Pancreas (tissue), 10 donors: ENCODE data around the gene ASTN2. TPM values are rescaled to one million over a fixed set of nuclear protein-coding genes. Genes with fewer than 3 reads are reported as not detected.

Source experiments
- ATAC-seq, 4 donors: fragments of 200-7000 bp; cut with Tn5 transposase; one replicate each; pipeline versions ENCODE4 v1.8.0 to v1.9.1; 2020; ENCODE audit warnings: mild to moderate bottlenecking in 4 of 4, moderate library complexity in 4 of 4
- DNase-seq, 6 donors: peaks; one replicate each; pipeline ENCODE4 v3.0.0-alpha.2; 2020
- FAIRE-seq: peaks from 2 replicates; lab custom pipeline; 2012; peaks lifted over from hg19 to GRCh38; lab: Jason Lieb, UNC
- H3K27ac ChIP-seq, 4 donors: fragments of 200-600 bp; sonication (generic); 1 replicate in 3 of 4; 2 replicates in 1 of 4; pipeline versions ENCODE4 v1.5.0 to v1.8.0; 2020
- H3K27me3 ChIP-seq, 4 donors: fragments of 200-600 bp; one replicate each; pipeline ENCODE4 v1.8.0; 2021
- H3K36me3 ChIP-seq, 3 donors: fragments of 200-600 bp; sonication (generic) in 1 of 3; one replicate each; pipeline versions ENCODE4 v1.5.0 to v1.8.0; 2020 to 2021
- H3K4me1 ChIP-seq, 3 donors: fragments of 200-600 bp; one replicate each; pipeline ENCODE4 v1.8.0; 2021
- H3K4me3 ChIP-seq, 4 donors: fragments of 200-600 bp; sonication (generic) in 2 of 4; one replicate each; pipeline versions ENCODE4 v1.5.0 to v1.8.0; 2020 to 2021
- H3K9me3 ChIP-seq, 4 donors: fragments of 200-600 bp; one replicate each; pipeline ENCODE4 v1.8.0; 2021
- WGBS, 2 donors: extraction: QIAGEN DNeasy Blood & Tissue Kit; methylation state at CpG; one replicate each; pipeline ENCODE4 v1.1.7; 2013; 5-methylcytosine and 5-hydroxymethylcytosine counted together
- intact Hi-C, 3 donors: fragments of 100-400 bp; cut with DNase I; formaldehyde crosslinking; loops; one replicate each; pipeline versions ENCODE4 v1.11.1 to v1.14.2; 2022
- polyA plus RNA-seq, 2 donors: library from polyadenylated mRNA; stranded (reverse); fragments of 200-250 nt; gene quantifications; one replicate each; pipeline ENCODE4 v1.2.3, GENCODE V29; 2013
- total RNA-seq, 6 donors: library from RNA; stranded (reverse); fragmentation: NEBNext Ultra II Directional in 4 of 6; extraction: Animal tissue kit (Norgen Biotek cat#: 25700) in 4 of 6; gene quantifications; one replicate each; pipeline versions ENCODE4 v1.2.1 to v1.2.4, GENCODE V29; 2021 to 2023
- TF ChIP-seq, protein P1 (sequence below), 4 donors: fragments of 200-600 bp; sonication (generic) in 3 of 4; IDR thresholded peaks; one replicate each; pipeline versions ENCODE4 v1.5.0 to v1.8.0; 2021; ENCODE audit warnings: antibody characterized with exemption in 4 of 4
- donor health status: healthy with polysubstance abuse.
- donor health status: DM: no; HTN: no; CAD: no; lungs with moderate emphysema.
- donor health status: DM: no; HTN: no; CAD: no.
- donor health status: control.
- donor health status: control.
- donor health status: Bipolar disorder and iron deficiency.
- donor health status: DM: yes; HTN: yes; CAD: no.
- donor health status: DM: no; HTN: no; CAD: no.
- donor health status: DM: no; HTN: no; CAD: no.
- donor health status: DM: yes; HTN: yes; CAD: no.

Gene ASTN2
- total and polyA plus RNA-seq, 8 donors, result 1.3 to 11.9 (median 6.7) TPM

DNA sequence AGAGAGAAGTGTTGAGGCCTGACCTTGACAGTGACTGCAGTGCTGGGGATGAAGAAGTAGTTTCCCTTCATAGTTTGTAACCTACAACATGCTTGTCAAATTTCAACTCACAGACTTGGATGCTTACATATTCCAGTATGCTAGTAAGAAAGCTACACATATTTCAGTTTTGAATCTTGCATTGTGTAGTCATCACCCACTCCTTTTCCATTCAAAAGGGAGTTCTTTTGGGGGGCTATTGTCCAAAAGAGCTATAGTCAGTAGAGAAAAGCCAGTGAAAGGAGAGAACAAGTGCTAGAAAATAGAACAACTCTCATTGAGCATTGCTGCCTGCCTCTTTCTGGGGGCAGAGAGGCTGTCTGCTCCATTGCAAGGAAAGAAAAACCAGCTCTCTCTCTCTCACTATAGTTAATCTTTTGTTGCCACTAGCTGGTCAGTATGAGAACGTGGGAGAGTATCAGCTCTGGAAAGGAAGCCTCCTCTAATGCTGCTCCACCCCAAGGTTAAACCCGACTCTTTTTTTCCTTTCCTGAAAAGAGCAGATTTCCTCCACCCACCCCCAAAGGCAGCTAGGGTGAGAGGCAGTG, 7.3 kb downstream of the ASTN2 start:
- Histone ChIP-seq H3K4me3 (no peak overlapping the region), H3K27ac (no peak overlapping the region), H3K4me1 (peaks cover 0 to 11% (median 7%) of the 10 kb centered on the region in 3 donors), H3K9me3 (no peaks in the 10 kb centered on the region), H3K27me3 (no peaks in the 10 kb centered on the region), H3K36me3 (no peaks in the 10 kb centered on the region)
- DNase-seq (no peak), FAIRE-seq (no peak), ATAC-seq (no peak)
- WGBS, 2 donors, result 18 to 23% methylated on average over 2 of the region's 2 CpGs
- TF ChIP-seq, protein P1, sequence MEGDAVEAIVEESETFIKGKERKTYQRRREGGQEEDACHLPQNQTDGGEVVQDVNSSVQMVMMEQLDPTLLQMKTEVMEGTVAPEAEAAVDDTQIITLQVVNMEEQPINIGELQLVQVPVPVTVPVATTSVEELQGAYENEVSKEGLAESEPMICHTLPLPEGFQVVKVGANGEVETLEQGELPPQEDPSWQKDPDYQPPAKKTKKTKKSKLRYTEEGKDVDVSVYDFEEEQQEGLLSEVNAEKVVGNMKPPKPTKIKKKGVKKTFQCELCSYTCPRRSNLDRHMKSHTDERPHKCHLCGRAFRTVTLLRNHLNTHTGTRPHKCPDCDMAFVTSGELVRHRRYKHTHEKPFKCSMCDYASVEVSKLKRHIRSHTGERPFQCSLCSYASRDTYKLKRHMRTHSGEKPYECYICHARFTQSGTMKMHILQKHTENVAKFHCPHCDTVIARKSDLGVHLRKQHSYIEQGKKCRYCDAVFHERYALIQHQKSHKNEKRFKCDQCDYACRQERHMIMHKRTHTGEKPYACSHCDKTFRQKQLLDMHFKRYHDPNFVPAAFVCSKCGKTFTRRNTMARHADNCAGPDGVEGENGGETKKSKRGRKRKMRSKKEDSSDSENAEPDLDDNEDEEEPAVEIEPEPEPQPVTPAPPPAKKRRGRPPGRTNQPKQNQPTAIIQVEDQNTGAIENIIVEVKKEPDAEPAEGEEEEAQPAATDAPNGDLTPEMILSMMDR (IDR thresholded peaks at IDR 0.05), result no peak
- intact Hi-C loops, result no loop called here

DNA sequence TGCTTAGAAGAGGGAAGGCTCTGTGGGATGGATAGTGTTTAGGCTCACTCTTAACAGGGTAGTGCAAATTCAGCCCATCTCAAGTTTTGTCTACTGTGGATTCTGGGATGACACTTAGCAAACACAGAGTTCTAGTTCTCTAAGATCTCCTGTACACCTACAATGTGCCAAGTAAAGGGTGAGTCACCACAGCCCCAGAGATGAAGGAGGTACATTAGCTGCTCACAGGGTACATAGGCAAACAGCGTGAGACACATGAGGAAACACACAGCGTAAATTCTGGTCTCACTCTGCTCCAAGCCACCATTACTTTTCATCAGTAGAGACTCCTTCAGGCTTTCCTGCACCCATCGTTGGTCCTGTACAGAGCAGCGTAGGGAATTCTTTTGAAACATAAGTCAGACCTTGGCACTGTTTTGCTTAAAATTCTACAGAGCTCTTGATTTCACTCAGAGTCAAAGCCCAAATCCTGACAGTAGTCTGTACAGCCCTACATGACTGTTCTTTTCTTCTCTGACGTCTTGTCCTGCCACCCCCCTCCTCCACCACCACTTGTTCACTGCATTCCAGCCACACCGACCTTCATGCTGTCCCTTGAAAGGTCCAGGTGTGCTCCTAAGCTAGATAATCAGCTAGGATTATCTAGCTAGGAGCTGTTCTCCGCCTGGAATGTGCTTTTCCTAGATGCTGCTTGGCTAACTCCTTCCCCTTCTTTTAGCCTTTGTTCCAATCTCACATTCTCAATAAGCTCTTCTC, 8.7 kb downstream of the ASTN2 start:
- peaks cover 7 to 13% (median 12%) of the 10 kb centered on the region in 3 donors for H3K4me1 ChIP-seq
- no peaks in the 10 kb centered on the region for H3K27me3 ChIP-seq
- no peak for ATAC-seq
- H3K9me3 ChIP-seq, result no peaks in the 10 kb centered on the region
- TF ChIP-seq, protein P1 (IDR thresholded peaks at IDR 0.05), result no peak
- intact Hi-C loops, result no loop called here
- H3K36me3 ChIP-seq, result no peaks in the 10 kb centered on the region
- WGBS, 2 donors, result 67 to 78% methylated on average over 7 of the region's 7 CpGs
- FAIRE-seq, result no peak
- DNase-seq, result no peak
- no peak overlapping the region for H3K4me3 ChIP-seq
- no peak overlapping the region for H3K27ac ChIP-seq

DNA sequence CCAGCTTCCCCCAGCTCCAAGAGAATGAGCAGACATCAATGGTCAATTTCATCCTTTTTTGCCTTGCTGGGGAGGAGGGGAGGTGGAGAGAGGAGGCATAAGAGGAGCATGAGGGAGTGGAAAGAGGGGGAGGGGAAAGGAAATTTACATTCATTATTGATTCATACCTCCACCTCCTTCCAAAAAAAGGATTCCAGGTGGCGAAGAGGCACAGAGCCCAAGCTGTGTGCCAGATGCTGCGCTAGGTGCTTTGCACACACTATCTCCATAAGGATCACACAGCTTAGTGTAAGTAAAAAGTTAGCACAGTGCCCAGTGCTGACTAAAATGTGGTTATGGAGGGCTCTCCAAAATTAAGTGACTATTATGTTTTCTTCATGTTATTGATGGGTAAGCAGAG, 11.0 kb downstream of the ASTN2 start:
- WGBS, 2 donors, result 31 to 32% methylated on average over 2 of the region's 2 CpGs
- no peak overlapping the region for H3K4me3 ChIP-seq
- FAIRE-seq, result no peak

DNA sequence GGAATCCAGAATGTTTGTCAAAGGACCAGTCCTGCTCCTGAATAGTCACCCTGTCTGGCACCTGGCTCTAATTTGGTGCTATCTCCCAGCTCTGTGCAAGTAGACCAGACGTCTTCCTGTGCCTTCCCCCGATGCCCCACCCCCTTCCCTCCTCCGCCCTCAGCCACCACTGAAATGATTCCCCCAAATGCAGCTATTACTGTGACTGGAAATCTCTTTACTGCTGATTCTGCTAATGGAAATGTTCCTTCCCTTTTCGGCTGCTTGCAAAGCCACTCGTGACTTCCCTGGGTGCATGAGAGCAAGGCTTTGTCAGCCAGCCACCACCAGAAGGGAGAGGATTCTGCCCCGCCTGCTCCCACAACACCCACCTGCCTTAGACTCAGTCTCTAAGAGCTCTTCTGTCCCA, 11.4 kb downstream of the ASTN2 start:
- peak in 1 of 6 donors; percentile 12 for DNase-seq
- 33% methylated on average over 6 of the region's 6 CpGs for WGBS, 2 donors
- intact Hi-C loops, result no loop called here
- no peak for FAIRE-seq
- Histone ChIP-seq H3K4me1 (peaks cover 18 to 36% (median 31%) of the 10 kb centered on the region in 3 donors), H3K27me3 (no peaks in the 10 kb centered on the region), H3K27ac (no peak overlapping the region), H3K4me3 (no peak overlapping the region), H3K36me3 (no peaks in the 10 kb centered on the region), H3K9me3 (no peaks in the 10 kb centered on the region)
- TF ChIP-seq, protein P1 (IDR thresholded peaks at IDR 0.05), result no peak
- ATAC-seq, result peak in 2 of 4 donors; percentile 4 to 22

More for the DNA sequence above, 11.0 kb downstream of the ASTN2 start:
- H3K4me1 ChIP-seq, result peaks cover 15 to 33% (median 27%) of the 10 kb centered on the region in 3 donors
- H3K27me3 ChIP-seq, result no peaks in the 10 kb centered on the region
- H3K36me3 ChIP-seq, result no peaks in the 10 kb centered on the region
- H3K9me3 ChIP-seq, result no peaks in the 10 kb centered on the region
- ATAC-seq (peak; percentile 23 to 73 (median 50)), DNase-seq (peak in 3 of 6 donors; percentile 41 to 71 (median 59))
- TF ChIP-seq, protein P1 (IDR thresholded peaks at IDR 0.05), result no peak
- H3K27ac ChIP-seq, result no peak overlapping the region
- intact Hi-C loops, result no loop called here
